Adrenal gland (tissue), 19 donors: Measurements from ENCODE around the gene ACTR6. TPM values are rescaled to one million over a fixed set of nuclear protein-coding genes. Genes with fewer than 3 reads are reported as not detected.

Source experiments
- DNase-seq, 7 donors: peaks; one replicate each; pipeline ENCODE4 v3.0.0-alpha.2; 2019 to 2020
- H3K27ac ChIP-seq, 5 donors: fragments of 200-600 bp; sonication (generic) in 4 of 5; 1 replicate in 3 of 5; 2 replicates in 2 of 5; pipeline versions ENCODE4 v1.5.1 to v1.8.0; 2016 to 2020; ENCODE audit warnings: mild to moderate bottlenecking in 1 of 5
- H3K27me3 ChIP-seq: fragments of 200-600 bp; 2 replicates; pipeline ENCODE4 v1.8.0; 2021
- H3K36me3 ChIP-seq, 2 donors: fragments of 200-600 bp; replicated peaks in 1 of 2; 1 replicate in 1 of 2; 2 replicates in 1 of 2; pipeline versions ENCODE4 v1.5.1 to v1.8.0; 2018 to 2022
- H3K4me1 ChIP-seq, 2 donors: fragments of 200-600 bp; replicated peaks in 1 of 2; 1 replicate in 1 of 2; 2 replicates in 1 of 2; pipeline versions ENCODE4 v1.5.1 to v1.8.0; 2018 to 2021
- H3K4me3 ChIP-seq, 4 donors: fragments of 200-600 bp; sonication (generic) in 3 of 4; one replicate each; pipeline ENCODE4 v1.5.1; 2016 to 2018
- H3K9me3 ChIP-seq, 3 donors: fragments of 200-600 bp; sonication (generic) in 1 of 3; replicated peaks in 1 of 3; 1 replicate in 2 of 3; 2 replicates in 1 of 3; pipeline versions ENCODE4 v1.5.1 to v1.8.0; 2016 to 2021
- CTCF ChIP-seq, 6 experiments: fragments of 450-650 bp in 4 of 6; fragments of 200-600 bp in 2 of 6; sonication (generic) in 1 of 6; IDR thresholded peaks; 1 replicate in 5 of 6; 2 replicates in 1 of 6; pipeline versions ENCODE4 v1.5.1 to v1.8.0; 2016 to 2021; ENCODE audit warnings: antibody characterized with exemption in 6 of 6, mild to moderate bottlenecking in 2 of 6, moderate library complexity in 1 of 6
- POLR2A ChIP-seq, 2 donors: fragments of 450-650 bp; IDR thresholded peaks; one replicate each; pipeline ENCODE4 v1.6.1; 2017; ENCODE audit warnings: antibody characterized with exemption in 2 of 2, mild to moderate bottlenecking in 2 of 2, moderate library complexity in 1 of 2
- WGBS, 4 donors: extraction: QIAGEN DNeasy Blood & Tissue Kit in 2 of 4; methylation state at CpG; one replicate each; pipeline versions ENCODE4 v1.1.5 to v1.1.7; 2013 to 2017; 5-methylcytosine and 5-hydroxymethylcytosine counted together
- intact Hi-C, 2 donors: fragments of 100-400 bp; cut with DNase I; formaldehyde crosslinking; loops; one replicate each; pipeline versions ENCODE4 v1.14.1 to v1.15.0; 2022 to 2023
- long read RNA-seq, 10 donors: library from polyadenylated mRNA in 3 of 10; unstranded in 2 of 10; stranded (forward) in 1 of 10; transcript quantifications; one replicate each; pipeline ENCODE4 v2.0.0 and lab custom pipeline, GENCODE V29; 2021 to 2026
- polyA plus RNA-seq, 3 donors: library from polyadenylated mRNA; stranded (reverse); fragments of 200-250 nt in 2 of 3; fragments of 350-450 nt in 1 of 3; fragmentation: Illumina TruSeq in 1 of 3; extraction: RNeasy Lipid Tissue Mini Kit (QIAGEN cat#74804) in 1 of 3; gene quantifications; one replicate each; pipeline ENCODE4 v1.2.3, GENCODE V29; 2013 to 2014
- total RNA-seq, 9 donors: library from RNA; depleted of rRNA in 4 of 9; stranded (reverse); fragments of >200 nt in 4 of 9; fragments of 120-200 nt in 1 of 9; fragmentation: NEBNext Ultra II Directional in 1 of 9; extraction: Animal tissue kit (Norgen Biotek cat#: 25700) in 1 of 9; gene quantifications; one replicate each; pipeline versions ENCODE4 v1.1.0 to v1.2.4, GENCODE V29; 2013 to 2023
- donor health status: healthy with polysubstance abuse.
- donor health status: Bipolar disorder and iron deficiency.
- donor health status: DM: yes; HTN: yes; CAD: no.
- donor health status: DM: no; HTN: no; CAD: no.
- donor health status: DM: no; HTN: no; CAD: no.
- donor health status: DM: yes; HTN: yes; CAD: no.

ACTR6 gene
- total RNA-seq (10 to 100 TPM in 8 of 9 donors, 1 to 10 TPM in 1; 5.4 to 30.1 (median 24.0) TPM), polyA plus RNA-seq (10 to 100 TPM in 2 of 3 donors, 1 to 10 TPM in 1; 9.3 to 23.9 (median 11.3) TPM)
- long read RNA-seq, donor 1, transcript ACTR6-201 (11 exons, 2,464 nt): major isoform, 5 of 29 reads
- long read RNA-seq, donor 1, partial matches to known transcripts: 22 of 29 reads
- long read RNA-seq, donor 1, other reads (novel, unspliced or antisense): 0 of 29 reads
- long read RNA-seq, donor 2, partial matches to known transcripts: 0 of 5 reads
- long read RNA-seq, donor 2, other reads (novel, unspliced or antisense): 0 of 5 reads
- long read RNA-seq, donor 3, transcript ACTR6-201 (11 exons, 2,464 nt): major isoform, 7 of 21 reads
- long read RNA-seq, donor 3, partial matches to known transcripts: 13 of 21 reads
- long read RNA-seq, donor 3, other reads (novel, unspliced or antisense): 0 of 21 reads
- long read RNA-seq, donor 4, transcript ACTR6-201 (11 exons, 2,464 nt): major isoform, 10 of 12 reads
- long read RNA-seq, donor 4, partial matches to known transcripts: 0 of 12 reads
- long read RNA-seq, donor 4, other reads (novel, unspliced or antisense): 0 of 12 reads
- long read RNA-seq, donor 5, transcript ACTR6-201 (11 exons, 2,464 nt): major isoform, 19 of 25 reads
- long read RNA-seq, donor 5, partial matches to known transcripts: 1 of 25 reads
- long read RNA-seq, donor 5, other reads (novel, unspliced or antisense): 3 of 25 reads
- long read RNA-seq, donor 6, transcript ACTR6-201 (11 exons, 2,464 nt): major isoform, 7 of 9 reads
- long read RNA-seq, donor 6, partial matches to known transcripts: 0 of 9 reads
- long read RNA-seq, donor 6, other reads (novel, unspliced or antisense): 0 of 9 reads
- long read RNA-seq, donor 7, partial matches to known transcripts: 9 of 13 reads
- long read RNA-seq, donor 7, other reads (novel, unspliced or antisense): 0 of 13 reads
- long read RNA-seq, donor 8, transcript ACTR6-201 (11 exons, 2,464 nt): major isoform, 12 of 35 reads
- long read RNA-seq, donor 8, partial matches to known transcripts: 22 of 35 reads
- long read RNA-seq, donor 8, other reads (novel, unspliced or antisense): 0 of 35 reads
- long read RNA-seq, donor 9, partial matches to known transcripts: 12 of 17 reads
- long read RNA-seq, donor 9, other reads (novel, unspliced or antisense): 0 of 17 reads
- long read RNA-seq, donor 10, partial matches to known transcripts: 0 of 3 reads
- long read RNA-seq, donor 10, other reads (novel, unspliced or antisense): 0 of 3 reads

GRCh38 chr12:100200463-100201181 is at the start of gene ACTR6:
ACTR6 (plus strand) TSS chr12:100200815; CDS start chr12:100200852, 37 bp downstream.
- Histone ChIP-seq H3K27me3 (no peaks in the 10 kb centered on the region), H3K9me3 (no peaks in the 10 kb centered on the region), H3K27ac (peak within 1 kb of the TSS; percentile 43 to 79 (median 66)), H3K4me1 (peaks cover 5 to 21% of the 10 kb centered on the region in 2 donors), H3K36me3 (peaks cover 0 to 3% of the 10 kb centered on the region in 2 donors), H3K4me3 (peak within 1 kb of the TSS; percentile 49 to 93 (median 79))
- intact Hi-C loops: no loop called here
- TF ChIP-seq CTCF (IDR thresholded peaks at IDR 0.05) (peak in 2 of 6 experiments; percentile 7 to 9), POLR2A (IDR thresholded peaks at IDR 0.05) (peak; percentile 49 to 84)
- peak; percentile 94 to 99 (median 96) for DNase-seq
- WGBS, 4 donors: 0 to 1% (median 0%) methylated on average over 38 of the region's 38 CpGs

- no peaks in the 10 kb centered on the region for H3K36me3 ChIP-seq
- intact Hi-C loops: no loop called here
- H3K4me1 ChIP-seq: no peaks in the 10 kb centered on the region
- WGBS, 4 donors: 89 to 100% (median 98%) methylated on average over 2 of the region's 2 CpGs
- H3K4me3 ChIP-seq: no peak overlapping the region
- H3K27ac ChIP-seq: no peak overlapping the region
- no peak for DNase-seq
- H3K9me3 ChIP-seq: no peaks in the 10 kb centered on the region
- no peaks in the 10 kb centered on the region for H3K27me3 ChIP-seq
- TF ChIP-seq CTCF (IDR thresholded peaks at IDR 0.05) (no peak), POLR2A (IDR thresholded peaks at IDR 0.05) (no peak)
These were observed 48.8 kb upstream of the ACTR6 start for GRCh38 chr12:100151769-100152168.

- Histone ChIP-seq H3K4me3 (no peak overlapping the region), H3K9me3 (no peaks in the 10 kb centered on the region), H3K27ac (no peak overlapping the region), H3K36me3 (no peaks in the 10 kb centered on the region), H3K4me1 (no peaks in the 10 kb centered on the region), H3K27me3 (no peaks in the 10 kb centered on the region)
- TF ChIP-seq POLR2A (IDR thresholded peaks at IDR 0.05): no peak
- no peak for TF ChIP-seq CTCF (IDR thresholded peaks at IDR 0.05)
- intact Hi-C loops: no loop called here
- no peak for DNase-seq
- 92 to 94% (median 92%) methylated on average over 9 to 10 of the region's 10 CpGs for WGBS, 4 donors
These were observed 47.5 kb upstream of the ACTR6 start for GRCh38 chr12:100153131-100153530.
